K562 (cell line): Measurements from ENCODE around the gene ABLIM2. TPM values are rescaled to one million over a fixed set of nuclear protein-coding genes. Genes with fewer than 3 reads are reported as not detected.

Experiments
- ATAC-seq: fragments of 200-7000 bp; cut with Tn5 transposase; 3 replicates; pipeline ENCODE4 v1.9.1; 2020; ENCODE audit warnings: moderate library complexity
- BruUV-seq: library from RNA; stranded (reverse); fragments of 400-500 nt; replicated peaks from 2 replicates; lab custom pipeline; 2021; lab: Mats Ljungman, UMichigan
- CTCF ChIA-PET: fragments of 300-600 bp; formaldehyde crosslinking; extraction: SDS; loops from one replicate; lab custom pipeline; 2021; ENCODE audit warnings: low intra/inter-chr PET ratio; lab: Yijun Ruan, JAX
- POLR2A ChIA-PET: fragments of 300-600, 350-650 bp; sonication (Branson Sonifier 250); formaldehyde crosslinking; extraction: SDS; loops from one replicate; lab custom pipeline; 2021; ENCODE audit warnings: antibody characterized with exemption, inconsistent platforms; lab: Yijun Ruan, JAX
- DNase-seq, 4 experiments: peaks; one replicate each; pipeline versions ENCODE4 v3.0.0 to v3.0.0-alpha.2; 2011 to 2018; ENCODE audit warnings: low spot score in 3 of 4, mixed read lengths in 3 of 4; ENCODE audit errors: extremely low read depth in 1 of 4
- FAIRE-seq: peaks from 2 replicates; lab custom pipeline; 2011; peaks lifted over from hg19 to GRCh38; lab: Jason Lieb, UNC
- H2AFZ ChIP-seq: 2 replicates; pipeline ENCODE4 v1.6.0; 2011; ENCODE audit warnings: low read depth, low read length, control low read depth, inconsistent platforms
- H3K27ac ChIP-seq: fragments of 200-600 bp; 3 replicates; pipeline ENCODE4 v1.8.0; 2011; ENCODE audit warnings: low read depth, mild to moderate bottlenecking, control low read depth, inconsistent platforms, low read length, moderate library complexity, mixed read lengths; ENCODE audit errors: extremely low read depth
- H3K27me3 ChIP-seq, 2 experiments: fragments of 300-600 bp in 1 of 2; 2 replicates in 1 of 2; 3 replicates in 1 of 2; pipeline versions ENCODE4 v1.6.0 to v1.8.0; 2011; ENCODE audit warnings: inconsistent platforms in 2 of 2, low read length in 2 of 2, mild to moderate bottlenecking in 1 of 2, mixed read lengths in 1 of 2, moderate library complexity in 1 of 2; ENCODE audit not compliant: control insufficient read depth in 2 of 2, insufficient read depth in 2 of 2
- H3K36me3 ChIP-seq: fragments of 300-600 bp; 3 replicates; pipeline ENCODE4 v1.8.0; 2011; ENCODE audit warnings: mild to moderate bottlenecking, low read length, inconsistent platforms; ENCODE audit not compliant: control insufficient read depth, insufficient read depth
- H3K4me1 ChIP-seq, 2 experiments: fragments of 200-600 bp in 1 of 2; replicated peaks in 1 of 2; 2 replicates in 1 of 2; 3 replicates in 1 of 2; pipeline versions ENCODE4 v1.5.1 to v1.8.0; 2011; ENCODE audit warnings: inconsistent platforms in 2 of 2, low read length in 2 of 2, mild to moderate bottlenecking in 1 of 2, mixed read lengths in 1 of 2, moderate library complexity in 1 of 2; ENCODE audit not compliant: control insufficient read depth in 2 of 2, insufficient read depth in 2 of 2
- H3K4me2 ChIP-seq: 2 replicates; pipeline ENCODE4 v1.6.1; 2011; ENCODE audit warnings: low read length, control low read depth, inconsistent platforms, mixed read lengths; ENCODE audit not compliant: insufficient read depth
- H3K4me3 ChIP-seq: fragments of 200-600 bp; sonication (generic), shearing (Covaris generic); 2 replicates; pipeline ENCODE4 v1.5.1; 2016; ENCODE audit warnings: control low read depth, inconsistent platforms
- H3K79me2 ChIP-seq: fragments of 200-600 bp; 3 replicates; pipeline ENCODE4 v1.8.0; 2011; ENCODE audit warnings: low read length, inconsistent platforms; ENCODE audit not compliant: control insufficient read depth, insufficient read depth
- H3K9ac ChIP-seq, 2 experiments: 2 replicates each; pipeline versions ENCODE4 v1.6.0 to v1.6.1; 2011; ENCODE audit warnings: low read depth in 2 of 2, low read length in 2 of 2, control low read depth in 1 of 2, inconsistent platforms in 1 of 2, mild to moderate bottlenecking in 1 of 2, mixed read lengths in 1 of 2; ENCODE audit not compliant: insufficient read depth in 1 of 2
- H3K9me1 ChIP-seq: one replicate; pipeline ENCODE4 v1.6.0; 2011; ENCODE audit warnings: inconsistent platforms, mild to moderate bottlenecking, low read length, moderate library complexity; ENCODE audit not compliant: control insufficient read depth, insufficient read depth
- H3K9me3 ChIP-seq: replicated peaks from 2 replicates; pipeline ENCODE4 v1.5.1; 2011; ENCODE audit warnings: low read depth, low read length, inconsistent platforms; ENCODE audit not compliant: control insufficient read depth, insufficient read depth
- H4K20me1 ChIP-seq: replicated peaks from 2 replicates; pipeline ENCODE4 v1.6.1; 2011; ENCODE audit warnings: low read length, inconsistent platforms, mixed read lengths; ENCODE audit not compliant: control insufficient read depth, insufficient read depth
- FIP1L1 ChIP-seq: fragments of 200-400 bp; formaldehyde crosslinking; IDR thresholded peaks from 2 replicates; pipeline ENCODE4 v1.6.1; 2018; ENCODE audit warnings: mild to moderate bottlenecking, low read depth, low read length; ENCODE audit not compliant: poor library complexity, severe bottlenecking
- FOXM1 ChIP-seq, 2 experiments: fragments of 450-650 bp in 1 of 2; sonication (generic) in 1 of 2; formaldehyde crosslinking in 1 of 2; IDR thresholded peaks; 2 replicates each; pipeline versions ENCODE4 v1.6.1 to v1.9.0; 2017 to 2022; ENCODE audit warnings: low read depth in 2 of 2, mild to moderate bottlenecking in 2 of 2, missing genetic modification reagents in 1 of 2, moderate library complexity in 1 of 2
- GATAD2B ChIP-seq: fragments of 450-650 bp; IDR thresholded peaks from 2 replicates; pipeline ENCODE4 v1.6.1; 2017; ENCODE audit warnings: mild to moderate bottlenecking, borderline replicate concordance
- KAT8 ChIP-seq: fragments of 450-650 bp; IDR thresholded peaks from 2 replicates; pipeline ENCODE4 v1.6.1; 2016; ENCODE audit warnings: low read depth, mild to moderate bottlenecking
- MTA2 ChIP-seq: fragments of 450-650 bp; IDR thresholded peaks from 2 replicates; pipeline ENCODE4 v1.6.1; 2016; ENCODE audit warnings: low read depth
- MTF1 ChIP-seq: fragments of 250-450 bp; sonication (Bioruptor Pico); IDR thresholded peaks from 2 replicates; pipeline ENCODE4 v1.9.0; 2021; ENCODE audit warnings: moderate library complexity, mild to moderate bottlenecking, inconsistent platforms, borderline replicate concordance
- POLR2A ChIP-seq: fragments of 450-650 bp; conservative IDR thresholded peaks from 2 replicates; pipeline ENCODE4 v1.6.1; 2016
- RBM15 ChIP-seq: fragments of 200-400 bp; formaldehyde crosslinking; IDR thresholded peaks from 2 replicates; pipeline ENCODE4 v1.6.1; 2018; ENCODE audit warnings: mild to moderate bottlenecking, low read length, moderate library complexity; ENCODE audit not compliant: insufficient read depth
- XRCC5 ChIP-seq: fragments of 200-400 bp; formaldehyde crosslinking; IDR thresholded peaks from 2 replicates; pipeline ENCODE4 v1.6.1; 2017; ENCODE audit warnings: low read depth, mild to moderate bottlenecking, low read length
- ZBTB34 ChIP-seq: fragments of 250-450 bp; sonication (Bioruptor Pico); IDR thresholded peaks from 2 replicates; pipeline ENCODE4 v1.8.0; 2021; ENCODE audit warnings: mild to moderate bottlenecking, moderate library complexity
- ZKSCAN8 ChIP-seq: fragments of 200-800 bp; sonication (Bioruptor generic); IDR thresholded peaks from 2 replicates; pipeline ENCODE4 v1.6.1; 2016; ENCODE audit warnings: missing genetic modification characterization, missing compliant biosample characterization
- ZNF197 ChIP-seq: fragments of 200-800 bp; sonication (Bioruptor generic); IDR thresholded peaks from 2 replicates; pipeline ENCODE4 v1.6.1; 2016; ENCODE audit warnings: low read depth, missing genetic modification characterization, missing compliant biosample characterization
- ZNF408 ChIP-seq: fragments of 250-450 bp; sonication (Bioruptor Pico); IDR thresholded peaks from 2 replicates; pipeline ENCODE4 v1.4.0; 2020; ENCODE audit warnings: low read depth, mild to moderate bottlenecking, moderate library complexity
- whole genome bisulfite sequencing: fragments of 100-300 bp; shearing (Covaris generic); methylation state at CpG from one replicate; pipeline ENCODE4 v1.1.6; 2016; ENCODE audit warnings: low coverage, mixed read lengths; ENCODE audit not compliant: insufficient coverage; ENCODE audit errors: missing lambda C conversion rate; 5-methylcytosine and 5-hydroxymethylcytosine counted together
- in situ Hi-C: fragments of 300-500 bp; cut with MboI; formaldehyde crosslinking; loops from 4 replicates; pipeline ENCODE4 v1.15.0; 2018; ENCODE audit warnings: inconsistent platforms, mixed read lengths
- intact Hi-C: fragments of 100-400 bp; cut with micrococcal nuclease; formaldehyde crosslinking; loops from 2 replicates; pipeline ENCODE4 v1.14.2; 2022
- polyA plus RNA-seq, 8 experiments: library from polyadenylated mRNA; depleted of rRNA in 4 of 8; stranded (reverse) in 5 of 8; unstranded in 3 of 8; fragments of >200 nt; fragmentation: Nextera tagmentation in 2 of 8; fragmentation: Illumina TruSeq in 1 of 8; extraction: Ambion mirVana in 2 of 8; extraction: Trizol in 1 of 8; gene quantifications; 2 replicates each; pipeline versions ENCODE4 v1.2.1 to v1.2.3, GENCODE V29; 2011 to 2014; ENCODE audit warnings: inconsistent platforms in 1 of 8, missing spikeins in 1 of 8
- total RNA-seq, 7 experiments: library from RNA; depleted of rRNA in 6 of 7; stranded (reverse); fragments of >200 nt in 6 of 7; fragmentation: Illumina TruSeq in 2 of 7; extraction: Trizol in 2 of 7; gene quantifications; 2 replicates each; pipeline versions ENCODE4 v1.2.1 to v1.2.3, GENCODE V29; 2011 to 2021; ENCODE audit warnings: low replicate concordance in 1 of 7
- TF ChIP-seq, protein P1 (sequence below): sonication (generic); formaldehyde crosslinking; IDR thresholded peaks from 2 replicates; pipeline ENCODE4 v1.8.0; 2022; ENCODE audit warnings: mild to moderate bottlenecking, missing genetic modification reagents
- TF ChIP-seq, protein P2 (sequence below): fragments of 450-650 bp; IDR thresholded peaks from one replicate; pipeline ENCODE4 v1.6.1; 2018; ENCODE audit warnings: mild to moderate bottlenecking, moderate library complexity; ENCODE audit not compliant: partially characterized antibody
- TF ChIP-seq, protein P3 (sequence below), 2 experiments: fragments of 450-650 bp in 1 of 2; sonication (generic) in 1 of 2; formaldehyde crosslinking; conservative IDR thresholded peaks; 2 replicates each; pipeline versions ENCODE4 v1.4.0 to v1.8.1; 2020 to 2022; ENCODE audit warnings: mild to moderate bottlenecking in 1 of 2, missing genetic modification reagents in 1 of 2

The ABLIM2 gene
- total and polyA plus RNA-seq, 9 of the 15 experiments (the other 6 are each of a cell fraction or from before 2014, with no cell fraction given) = not detected

DNA sequence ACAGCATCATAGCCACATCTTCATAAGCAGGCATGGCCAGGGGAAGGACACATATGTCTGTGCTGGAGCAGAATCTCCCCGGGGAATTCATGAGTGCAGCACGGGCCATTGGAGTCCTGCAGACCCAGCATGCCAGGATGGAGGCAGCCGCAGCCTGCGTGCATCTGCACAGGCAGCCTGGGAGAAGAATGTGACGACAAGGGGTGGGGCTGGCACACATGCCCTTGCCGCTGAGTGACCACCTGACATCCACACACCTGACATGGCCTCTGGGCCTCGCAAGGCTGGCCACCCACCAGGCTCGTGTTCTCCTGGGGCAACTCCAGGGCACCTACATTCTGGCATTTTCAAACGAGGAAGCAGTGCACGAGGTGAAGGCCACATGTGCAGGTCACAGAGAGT is 152.8 kb downstream of the ABLIM2 start (continued):
- TF ChIP-seq ZKSCAN8 (no peak), FIP1L1 (no peak), ZNF197 (no peak), KAT8 (no peak), POLR2A (no peak), XRCC5 (no peak)
- TF ChIP-seq, protein P1, sequence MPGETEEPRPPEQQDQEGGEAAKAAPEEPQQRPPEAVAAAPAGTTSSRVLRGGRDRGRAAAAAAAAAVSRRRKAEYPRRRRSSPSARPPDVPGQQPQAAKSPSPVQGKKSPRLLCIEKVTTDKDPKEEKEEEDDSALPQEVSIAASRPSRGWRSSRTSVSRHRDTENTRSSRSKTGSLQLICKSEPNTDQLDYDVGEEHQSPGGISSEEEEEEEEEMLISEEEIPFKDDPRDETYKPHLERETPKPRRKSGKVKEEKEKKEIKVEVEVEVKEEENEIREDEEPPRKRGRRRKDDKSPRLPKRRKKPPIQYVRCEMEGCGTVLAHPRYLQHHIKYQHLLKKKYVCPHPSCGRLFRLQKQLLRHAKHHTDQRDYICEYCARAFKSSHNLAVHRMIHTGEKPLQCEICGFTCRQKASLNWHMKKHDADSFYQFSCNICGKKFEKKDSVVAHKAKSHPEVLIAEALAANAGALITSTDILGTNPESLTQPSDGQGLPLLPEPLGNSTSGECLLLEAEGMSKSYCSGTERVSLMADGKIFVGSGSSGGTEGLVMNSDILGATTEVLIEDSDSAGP = no peak

GRCh38 chr4:8005033-8005808 is 153.4 kb downstream of the ABLIM2 start:
- H3K4me1 ChIP-seq = no peaks in the 10 kb centered on the region
- no peaks in the 10 kb centered on the region for H3K79me2 ChIP-seq
- ATAC-seq (no peak), FAIRE-seq (no peak), DNase-seq (no peak)
- no peak overlapping the region for H2AFZ ChIP-seq
- no peak overlapping the region for H3K4me2 ChIP-seq
- no peak overlapping the region for H3K4me3 ChIP-seq
- CTCF ChIA-PET = no interaction called here
- peaks cover 9% of the 10 kb centered on the region for H4K20me1 ChIP-seq
- in situ Hi-C loops (no loop called here), intact Hi-C loops (no loop called here)
- WGBS = under 1% methylated on average over 35 of the region's 36 CpGs
- POLR2A ChIA-PET = no interaction called here
- H3K9me1 ChIP-seq = no peaks in the 10 kb centered on the region
- H3K9ac ChIP-seq = no peak overlapping the region
- H3K27me3 ChIP-seq = peaks cover 28 to 94% of the 10 kb centered on the region in 2 experiments; a peak in 4 of 5 replicates
- no peak overlapping the region for H3K27ac ChIP-seq
- H3K36me3 ChIP-seq = no peaks in the 10 kb centered on the region
- no peaks in the 10 kb centered on the region for H3K9me3 ChIP-seq
- BruUV-seq = no TSS peak
- no peak for TF ChIP-seq RBM15
- no peak for TF ChIP-seq GATAD2B
- TF ChIP-seq ZBTB34 (CRISPR knock-in tag) = no peak
- TF ChIP-seq ZNF408 (CRISPR knock-in tag) = no peak
- no peak for TF ChIP-seq FOXM1 (IDR thresholded peaks at IDR 0.05; ENCODE audit: low read depth)
- no peak for TF ChIP-seq FOXM1 (CRISPR knock-in tag; IDR thresholded peaks at IDR 0.05; ENCODE audit: low read depth)
- no peak for TF ChIP-seq MTA2
- TF ChIP-seq, protein P2, sequence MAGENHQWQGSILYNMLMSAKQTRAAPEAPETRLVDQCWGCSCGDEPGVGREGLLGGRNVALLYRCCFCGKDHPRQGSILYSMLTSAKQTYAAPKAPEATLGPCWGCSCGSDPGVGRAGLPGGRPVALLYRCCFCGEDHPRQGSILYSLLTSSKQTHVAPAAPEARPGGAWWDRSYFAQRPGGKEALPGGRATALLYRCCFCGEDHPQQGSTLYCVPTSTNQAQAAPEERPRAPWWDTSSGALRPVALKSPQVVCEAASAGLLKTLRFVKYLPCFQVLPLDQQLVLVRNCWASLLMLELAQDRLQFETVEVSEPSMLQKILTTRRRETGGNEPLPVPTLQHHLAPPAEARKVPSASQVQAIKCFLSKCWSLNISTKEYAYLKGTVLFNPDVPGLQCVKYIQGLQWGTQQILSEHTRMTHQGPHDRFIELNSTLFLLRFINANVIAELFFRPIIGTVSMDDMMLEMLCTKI = no peak
- TF ChIP-seq MTF1 (CRISPR knock-in tag) = no peak
- TF ChIP-seq, protein P3, sequence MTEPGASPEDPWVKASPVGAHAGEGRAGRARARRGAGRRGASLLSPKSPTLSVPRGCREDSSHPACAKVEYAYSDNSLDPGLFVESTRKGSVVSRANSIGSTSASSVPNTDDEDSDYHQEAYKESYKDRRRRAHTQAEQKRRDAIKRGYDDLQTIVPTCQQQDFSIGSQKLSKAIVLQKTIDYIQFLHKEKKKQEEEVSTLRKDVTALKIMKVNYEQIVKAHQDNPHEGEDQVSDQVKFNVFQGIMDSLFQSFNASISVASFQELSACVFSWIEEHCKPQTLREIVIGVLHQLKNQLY (CRISPR knock-in tag; conservative IDR thresholded peaks at IDR 0.05) = no peak
